Measurements from ENCODE around the gene EIF3K.

The EIF3K gene

GRCh38 chr19:38669552-38669951 lies 50.6 kb downstream of the EIF3K start:
- no peak overlapping the region for H3K4me3 ChIP-seq (ENCODE audit: low read length)
- no peak for TF ChIP-seq CTCF (IDR thresholded peaks at IDR 0.05; ENCODE audit: insufficient read depth, low read depth, low read length, missing control alignments)
- no peak for DNase-seq (ENCODE audit: low read depth)

DNA sequence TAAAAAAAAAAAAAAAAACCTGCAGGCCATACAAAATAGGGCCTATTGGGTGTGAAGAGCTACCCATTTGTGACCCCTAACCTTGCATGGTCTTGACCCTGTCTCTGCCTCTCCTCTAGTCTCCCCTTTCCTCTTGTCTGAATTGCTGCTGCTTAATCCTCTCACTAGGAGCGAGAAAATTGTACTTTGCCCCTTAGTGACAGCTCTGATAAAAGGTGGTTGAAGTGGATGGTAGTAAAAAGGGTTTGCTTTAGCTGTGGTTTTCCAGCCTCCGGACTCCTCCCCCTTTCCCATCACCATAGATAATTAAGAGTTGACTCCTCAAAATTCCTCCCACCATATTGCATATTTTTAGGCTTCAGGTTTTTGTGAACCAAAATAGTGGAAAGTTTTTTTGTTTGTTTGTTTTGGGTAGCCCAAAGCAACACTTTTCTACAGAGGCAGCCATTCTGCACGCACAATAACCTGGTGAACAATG lies 52.0 kb downstream of the EIF3K start:
- no peak for DNase-seq (ENCODE audit: low read depth)
- H3K4me3 ChIP-seq (ENCODE audit: low read length): no peak overlapping the region
- no peak for TF ChIP-seq CTCF (IDR thresholded peaks at IDR 0.05; ENCODE audit: insufficient read depth, low read depth, low read length, missing control alignments)

- no peak overlapping the region for H3K4me3 ChIP-seq (ENCODE audit: low read length)
- TF ChIP-seq CTCF (IDR thresholded peaks at IDR 0.05; ENCODE audit: insufficient read depth, low read depth, low read length, missing control alignments): no peak
- DNase-seq (ENCODE audit: low read depth): no peak
Observed at GRCh38 chr19:38671654-38672053, 52.7 kb downstream of the EIF3K start.

- no peak for TF ChIP-seq CTCF (IDR thresholded peaks at IDR 0.05; ENCODE audit: insufficient read depth, low read depth, low read length, missing control alignments)
- no peak overlapping the region for H3K4me3 ChIP-seq (ENCODE audit: low read length)
- DNase-seq (ENCODE audit: low read depth): no peak
Observed at GRCh38 chr19:38673030-38673429, 54.0 kb downstream of the EIF3K start.

- no peak for TF ChIP-seq CTCF (IDR thresholded peaks at IDR 0.05; ENCODE audit: insufficient read depth, low read depth, low read length, missing control alignments)
- DNase-seq (ENCODE audit: low read depth): peak; percentile 99
- no peak overlapping the region for H3K4me3 ChIP-seq (ENCODE audit: low read length)
Observed at GRCh38 chr19:38674388-38675171, 55.6 kb downstream of the EIF3K start.

GRCh38 chr19:38675611-38676010 lies 56.6 kb downstream of the EIF3K start:
- no peak for DNase-seq (ENCODE audit: low read depth)
- TF ChIP-seq CTCF (IDR thresholded peaks at IDR 0.05; ENCODE audit: insufficient read depth, low read depth, low read length, missing control alignments): no peak
- H3K4me3 ChIP-seq (ENCODE audit: low read length): no peak overlapping the region
